ENCODE data around the gene ALCAM.

The ALCAM gene

DNA sequence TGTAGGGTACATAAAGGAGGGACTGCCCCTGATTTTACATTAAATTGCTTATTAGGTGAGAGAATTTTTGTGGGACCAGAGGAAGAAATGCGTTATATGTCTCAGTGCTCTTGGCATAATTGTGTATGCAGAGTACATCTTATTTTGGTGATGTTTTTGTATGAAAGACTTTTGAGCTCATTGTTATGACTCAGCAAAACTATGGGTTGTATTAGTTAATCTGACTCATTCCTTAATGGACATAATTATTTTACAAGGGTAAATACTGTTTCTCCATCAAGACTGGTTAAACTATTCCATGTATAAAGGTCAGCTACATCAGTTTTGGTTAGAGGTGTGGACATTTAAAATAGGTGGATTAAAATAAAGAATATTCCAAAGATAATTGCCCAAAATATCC, 156.8 kb downstream of the ALCAM start:
- DNase-seq (ENCODE audit: low spot score) (no peak), FAIRE-seq (no peak)

DNA sequence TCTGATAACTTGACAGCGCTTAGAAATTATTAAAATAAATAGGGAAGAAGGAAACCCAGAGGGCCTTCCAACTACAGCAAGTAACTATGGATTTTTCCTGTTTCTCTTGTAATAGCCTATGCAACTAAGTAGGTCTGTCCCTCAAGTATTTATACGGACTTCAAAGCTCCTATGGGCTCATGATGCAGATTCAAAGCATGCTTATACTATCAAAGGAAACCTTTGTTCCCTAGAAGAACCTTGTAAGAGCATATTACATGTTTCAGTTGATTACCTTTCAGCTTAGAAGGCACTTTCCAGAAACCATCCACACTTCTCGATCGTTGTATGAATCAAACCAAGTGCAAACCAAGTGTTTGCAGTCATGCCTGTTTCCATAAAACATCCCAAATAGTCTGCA, 158.8 kb downstream of the ALCAM start:
- FAIRE-seq (no peak), DNase-seq (ENCODE audit: low spot score) (no peak)

DNA sequence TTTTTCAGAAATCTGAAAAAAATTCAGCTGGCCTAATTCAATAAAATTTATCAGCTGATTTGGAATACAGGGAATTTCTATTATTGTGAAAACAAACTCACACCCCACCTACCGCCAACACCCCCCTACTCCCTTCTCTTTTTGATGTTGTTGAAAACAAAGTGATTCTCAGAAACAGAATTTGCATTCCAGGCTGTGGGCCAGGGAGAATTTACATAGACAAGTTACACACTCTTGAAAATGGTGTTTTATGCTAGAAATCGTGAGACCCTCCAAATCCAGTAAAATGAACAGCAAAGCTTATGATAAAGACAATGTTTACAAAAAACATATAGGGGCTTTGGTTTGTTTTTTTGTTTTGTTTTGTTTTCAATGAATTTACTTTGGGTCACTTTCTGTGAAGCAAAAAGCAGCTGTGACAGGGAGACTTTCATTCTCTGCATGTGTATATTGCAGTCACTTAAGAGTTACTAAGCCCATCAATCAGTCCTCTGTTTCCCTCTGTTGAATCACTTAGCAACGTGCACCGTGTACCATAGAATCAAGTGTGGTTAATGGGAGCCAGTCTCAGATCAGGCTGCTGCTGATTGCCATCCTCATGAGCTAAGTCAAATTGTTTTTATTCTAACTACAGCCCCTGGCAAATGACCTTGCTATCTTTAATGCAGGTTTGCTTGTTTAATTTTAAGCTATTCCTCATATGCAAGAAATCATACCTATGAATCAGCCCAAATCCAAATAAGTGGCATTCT, 159.8 kb downstream of the ALCAM start:
- DNase-seq (ENCODE audit: low spot score), result peak; percentile 24
- no peak for FAIRE-seq

DNA sequence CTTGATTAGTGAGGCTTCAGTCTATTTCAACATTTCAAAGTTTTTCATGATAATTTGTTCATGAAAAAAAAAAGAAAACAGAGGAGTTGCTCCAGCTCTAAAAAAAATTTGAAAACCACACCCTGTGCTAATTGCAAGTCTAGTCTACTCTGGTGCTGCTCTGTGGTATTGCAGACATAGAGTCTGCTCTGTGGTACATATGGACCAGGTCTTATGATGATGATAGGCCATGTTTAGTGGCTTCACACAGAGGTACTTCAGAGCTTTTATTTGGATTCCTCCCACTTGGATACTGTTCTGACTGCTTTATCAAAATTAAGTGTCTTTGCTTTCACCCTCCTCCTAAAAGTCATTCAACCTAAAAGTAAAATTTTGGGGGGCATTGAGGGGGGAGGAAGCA, 160.8 kb downstream of the ALCAM start:
- FAIRE-seq, result no peak
- DNase-seq (ENCODE audit: low spot score), result no peak

- DNase-seq (ENCODE audit: low spot score) (peak; percentile 48), FAIRE-seq (no peak)
These were observed 161.2 kb downstream of the ALCAM start for GRCh38 chr3:105527949-105528348.

- no peak for FAIRE-seq
These were observed 162.2 kb downstream of the ALCAM start for GRCh38 chr3:105528955-105529354.

GRCh38 chr3:105529456-105529855, 162.7 kb downstream of the ALCAM start:
- DNase-seq (ENCODE audit: low spot score) (no peak), FAIRE-seq (no peak)

More at GRCh38 chr3:105528955-105529354, 162.2 kb downstream of the ALCAM start:
- no peak for DNase-seq (ENCODE audit: low spot score)

GRCh38 chr3:105532251-105532650, 165.5 kb downstream of the ALCAM start:
- FAIRE-seq (no peak), DNase-seq (ENCODE audit: low spot score) (no peak)

GRCh38 chr3:105533960-105534359, 167.3 kb downstream of the ALCAM start:
- DNase-seq (ENCODE audit: low spot score) (no peak), FAIRE-seq (no peak)

- DNase-seq (ENCODE audit: low spot score) (no peak), FAIRE-seq (no peak)
These were observed 167.8 kb downstream of the ALCAM start for GRCh38 chr3:105534491-105534890.

GRCh38 chr3:105537371-105538080, 170.8 kb downstream of the ALCAM start:
- DNase-seq (ENCODE audit: low spot score) (no peak), FAIRE-seq (no peak)

- FAIRE-seq (no peak), DNase-seq (ENCODE audit: low spot score) (no peak)
These were observed 171.8 kb downstream of the ALCAM start for GRCh38 chr3:105538483-105538882.

- FAIRE-seq, result no peak
- no peak for DNase-seq (ENCODE audit: low spot score)
These were observed 173.2 kb downstream of the ALCAM start for GRCh38 chr3:105539897-105540296.

- DNase-seq (ENCODE audit: low spot score), result no peak
- no peak for FAIRE-seq
These were observed 175.7 kb downstream of the ALCAM start for GRCh38 chr3:105542282-105543019.

GRCh38 chr3:105545051-105545450, 178.3 kb downstream of the ALCAM start:
- FAIRE-seq (no peak), DNase-seq (ENCODE audit: low spot score) (no peak)

DNA sequence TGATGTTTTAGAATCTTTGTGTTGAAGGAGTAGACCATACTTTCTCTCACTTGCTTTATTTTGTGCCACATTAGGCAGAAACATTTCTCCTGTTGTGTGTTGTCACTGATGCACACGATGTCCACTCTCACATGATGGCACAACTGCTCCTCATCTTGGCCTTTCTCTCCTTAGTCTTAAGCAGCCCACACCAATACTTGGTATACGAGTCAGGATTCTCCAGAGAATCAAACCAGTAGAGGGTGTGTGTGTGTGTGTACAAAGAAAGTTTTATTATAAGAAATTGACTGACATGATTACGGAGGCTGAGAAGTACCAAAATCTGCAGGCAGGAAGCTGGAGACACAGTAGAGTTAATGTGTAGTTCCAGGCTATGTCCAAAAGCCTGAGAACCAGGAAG, 187.1 kb downstream of the ALCAM start:
- no peak for DNase-seq (ENCODE audit: low spot score)
- FAIRE-seq, result no peak

- DNase-seq (ENCODE audit: low spot score) (no peak), FAIRE-seq (no peak)
These were observed 188.5 kb downstream of the ALCAM start for GRCh38 chr3:105555206-105555605.

- DNase-seq (ENCODE audit: low spot score) (no peak), FAIRE-seq (no peak)
These were observed 193.1 kb downstream of the ALCAM start for GRCh38 chr3:105559856-105560255.

GRCh38 chr3:105561876-105562275, 195.2 kb downstream of the ALCAM start:
- FAIRE-seq, result no peak

GRCh38 chr3:105564546-105565288, 198.0 kb downstream of the ALCAM start:
- no peak for DNase-seq (ENCODE audit: low spot score)
- FAIRE-seq, result no peak

More at GRCh38 chr3:105561876-105562275, 195.2 kb downstream of the ALCAM start:
- DNase-seq (ENCODE audit: low spot score), result no peak

DNA sequence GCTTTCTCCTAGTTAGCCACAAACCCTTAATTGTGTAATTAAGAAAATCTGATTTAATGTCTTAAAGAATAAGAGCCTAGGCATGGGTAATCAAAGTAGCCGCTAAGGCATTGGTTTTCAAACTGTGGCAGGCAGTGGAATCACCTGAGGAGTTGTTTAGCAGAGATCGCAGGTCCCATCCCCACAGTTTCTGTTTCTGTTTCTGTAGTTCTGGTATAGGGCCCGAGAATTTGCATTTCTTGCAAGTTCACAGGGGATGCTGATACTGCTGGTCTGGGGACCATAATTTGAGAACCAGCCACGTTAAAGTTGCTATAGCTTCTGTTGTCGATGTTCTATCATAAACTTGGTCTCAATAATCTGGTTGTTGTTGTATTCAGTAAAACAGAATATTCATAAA, 204.3 kb downstream of the ALCAM start:
- FAIRE-seq (no peak), DNase-seq (ENCODE audit: low spot score) (no peak)
